ENCODE results near the gene NFIA.

The NFIA gene

GRCh38 chr1:61130338-61131000 lies 48.1 kb downstream of the NFIA start:
- no peak for DNase-seq (ENCODE audit: low spot score)

GRCh38 chr1:61131248-61131647 lies 48.9 kb downstream of the NFIA start:
- DNase-seq (ENCODE audit: low spot score) = no peak

DNA sequence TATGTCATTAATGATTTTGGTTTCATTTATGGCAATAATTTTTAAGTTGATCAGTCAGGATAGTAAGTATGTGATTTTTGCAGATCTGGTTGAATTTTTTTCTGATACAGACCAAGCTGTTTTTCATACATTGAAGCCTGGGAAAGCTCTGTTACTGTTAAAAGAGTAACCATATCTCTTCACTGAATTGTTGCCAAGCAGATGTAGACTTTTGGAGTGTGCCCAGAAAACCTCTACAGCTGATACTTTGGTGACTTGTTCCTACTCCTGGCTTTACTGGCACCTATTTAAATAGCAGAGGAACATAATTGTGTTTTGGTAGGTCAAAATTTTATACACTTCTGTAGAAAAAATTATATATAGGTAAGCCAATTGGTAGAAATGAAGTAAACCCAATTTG lies 49.4 kb downstream of the NFIA start:
- no peak for DNase-seq (ENCODE audit: low spot score)

DNA sequence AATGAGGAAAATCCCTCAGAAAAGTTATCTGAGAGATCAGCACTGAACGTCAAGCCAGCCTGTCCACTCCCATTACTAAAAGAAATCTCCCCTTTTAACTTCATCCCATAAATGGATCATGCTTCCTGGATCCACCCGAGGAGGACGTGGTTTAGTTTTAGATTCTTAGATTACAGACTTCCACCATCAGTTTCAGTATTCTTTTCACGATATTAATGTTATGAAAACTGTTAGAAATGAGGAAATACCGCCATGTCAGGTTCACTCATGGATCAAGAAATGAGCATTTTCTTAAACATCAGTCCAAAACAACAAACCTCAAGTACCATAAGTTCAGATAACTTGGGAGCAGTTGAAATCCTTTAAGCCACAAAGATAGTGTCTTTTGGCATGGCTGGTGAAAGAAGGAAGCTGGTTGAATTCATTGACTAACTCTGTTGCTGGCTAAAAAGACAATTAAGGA lies 49.8 kb downstream of the NFIA start:
- DNase-seq (ENCODE audit: low spot score) = no peak

DNA sequence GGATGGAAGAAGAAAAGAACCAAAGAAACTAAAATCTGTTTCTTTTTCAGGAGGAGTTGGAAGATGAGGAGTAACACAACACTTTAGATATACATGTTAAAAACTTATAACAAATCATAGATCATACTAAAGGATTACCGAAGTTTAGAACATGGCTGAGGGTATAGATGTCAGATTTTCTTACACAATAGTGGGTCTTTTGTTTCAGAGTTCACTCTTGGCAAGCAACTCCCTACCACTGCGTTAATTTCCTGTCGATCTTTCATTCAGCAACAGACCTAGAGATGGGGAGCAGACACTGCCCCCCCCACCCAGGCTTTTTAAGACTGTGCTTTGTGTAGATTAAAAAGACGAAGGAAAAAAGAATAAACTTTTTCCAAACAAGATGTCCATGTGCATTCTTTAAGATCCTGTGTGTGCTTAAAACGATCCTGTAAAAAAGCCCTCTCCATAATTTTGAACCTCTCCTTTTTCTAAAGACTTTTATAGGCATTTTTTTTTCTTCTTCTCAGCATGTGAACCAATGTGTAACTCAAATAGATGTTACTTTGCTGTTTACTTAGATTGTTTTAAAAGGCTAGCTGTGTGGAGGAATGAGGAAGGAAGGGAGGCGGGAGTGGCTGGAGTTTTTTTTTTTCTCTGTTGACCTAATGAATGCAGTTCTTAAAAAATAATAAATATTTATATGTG lies 50.4 kb downstream of the NFIA start:
- DNase-seq (ENCODE audit: low spot score) = no peak

GRCh38 chr1:61133335-61134019 lies 51.1 kb downstream of the NFIA start:
- DNase-seq (ENCODE audit: low spot score) = no peak

- DNase-seq (ENCODE audit: low spot score) = no peak
Measured at GRCh38 chr1:61135291-61135690, 52.9 kb downstream of the NFIA start.

- DNase-seq (ENCODE audit: low spot score) = no peak
Measured at GRCh38 chr1:61138305-61138704, 55.9 kb downstream of the NFIA start.

- DNase-seq (ENCODE audit: low spot score) = no peak
Measured at GRCh38 chr1:61138921-61139774, 56.8 kb downstream of the NFIA start.

DNA sequence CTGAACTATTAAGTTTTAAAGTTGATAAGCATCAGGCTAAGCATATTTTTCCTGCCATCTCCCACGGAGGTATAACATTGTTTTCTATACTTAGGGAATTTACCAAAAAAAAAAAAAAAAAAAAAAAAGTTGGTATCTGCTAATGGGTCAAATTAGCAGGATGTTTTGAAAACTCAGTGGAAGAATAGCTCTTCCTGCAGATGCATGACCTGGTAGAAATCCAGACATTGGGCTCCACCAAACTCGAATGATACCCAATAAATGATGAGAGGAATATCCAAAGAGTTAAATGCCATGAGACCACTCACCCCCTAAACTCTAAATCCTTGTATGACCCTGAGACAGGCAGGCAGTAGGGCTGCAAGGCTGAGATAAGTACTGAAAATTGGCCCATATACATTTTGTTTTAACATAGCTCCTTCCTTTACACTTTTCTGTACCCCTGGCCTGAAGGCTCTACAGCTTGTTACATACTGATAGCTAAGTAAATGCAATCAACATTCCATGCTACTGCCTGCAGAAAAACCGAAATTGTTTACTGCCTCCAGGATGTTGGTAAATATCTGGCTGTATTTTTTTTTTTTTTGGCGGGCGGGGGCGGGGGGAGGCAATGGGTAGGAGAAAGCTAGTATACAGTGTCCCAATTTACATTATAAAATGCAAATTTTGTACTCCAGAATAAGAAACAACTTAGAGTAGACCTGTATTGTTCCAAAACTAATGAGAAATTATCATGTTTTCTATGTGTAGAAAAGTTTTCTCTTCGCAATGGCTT lies 57.6 kb downstream of the NFIA start:
- DNase-seq (ENCODE audit: low spot score) = no peak

GRCh38 chr1:61140778-61141177 lies 58.4 kb downstream of the NFIA start:
- no peak for DNase-seq (ENCODE audit: low spot score)

DNA sequence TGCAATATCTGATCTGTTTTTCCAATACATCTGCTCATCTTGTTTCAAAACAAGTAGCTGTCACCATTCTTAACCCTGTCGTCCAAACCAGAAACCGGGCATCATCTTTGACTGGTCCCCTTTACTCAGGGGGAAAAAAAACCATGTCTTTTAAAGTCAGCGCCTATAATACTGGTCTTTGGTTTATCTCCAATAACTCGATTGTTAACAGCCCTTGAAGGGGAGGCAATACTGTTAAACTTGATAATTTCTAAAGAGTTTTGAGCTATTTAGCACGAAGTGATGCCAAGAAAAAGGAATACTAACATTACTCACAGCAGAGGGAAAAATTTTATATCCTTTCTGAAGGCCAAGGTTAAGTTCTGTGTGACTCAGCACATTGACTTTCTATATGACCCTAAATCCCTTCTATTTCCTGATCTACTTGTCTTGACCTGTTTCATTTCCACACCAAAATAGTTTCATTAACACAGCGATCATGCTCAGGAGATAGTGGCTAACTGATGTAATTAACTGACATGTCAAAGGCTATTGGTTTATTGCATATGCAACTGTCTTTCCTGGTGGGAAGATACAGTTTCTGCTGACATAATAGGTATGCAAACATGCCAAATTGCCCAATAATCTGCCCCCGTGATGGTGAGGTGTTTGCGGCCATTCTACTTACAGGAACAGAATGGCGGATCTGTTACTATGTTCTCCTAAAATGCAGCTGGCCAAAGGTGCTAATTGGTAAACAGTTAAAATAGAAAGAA lies 59.1 kb downstream of the NFIA start:
- no peak for DNase-seq (ENCODE audit: low spot score)

GRCh38 chr1:61142043-61142440 lies 59.7 kb downstream of the NFIA start:
- no peak for DNase-seq (ENCODE audit: low spot score)

DNA sequence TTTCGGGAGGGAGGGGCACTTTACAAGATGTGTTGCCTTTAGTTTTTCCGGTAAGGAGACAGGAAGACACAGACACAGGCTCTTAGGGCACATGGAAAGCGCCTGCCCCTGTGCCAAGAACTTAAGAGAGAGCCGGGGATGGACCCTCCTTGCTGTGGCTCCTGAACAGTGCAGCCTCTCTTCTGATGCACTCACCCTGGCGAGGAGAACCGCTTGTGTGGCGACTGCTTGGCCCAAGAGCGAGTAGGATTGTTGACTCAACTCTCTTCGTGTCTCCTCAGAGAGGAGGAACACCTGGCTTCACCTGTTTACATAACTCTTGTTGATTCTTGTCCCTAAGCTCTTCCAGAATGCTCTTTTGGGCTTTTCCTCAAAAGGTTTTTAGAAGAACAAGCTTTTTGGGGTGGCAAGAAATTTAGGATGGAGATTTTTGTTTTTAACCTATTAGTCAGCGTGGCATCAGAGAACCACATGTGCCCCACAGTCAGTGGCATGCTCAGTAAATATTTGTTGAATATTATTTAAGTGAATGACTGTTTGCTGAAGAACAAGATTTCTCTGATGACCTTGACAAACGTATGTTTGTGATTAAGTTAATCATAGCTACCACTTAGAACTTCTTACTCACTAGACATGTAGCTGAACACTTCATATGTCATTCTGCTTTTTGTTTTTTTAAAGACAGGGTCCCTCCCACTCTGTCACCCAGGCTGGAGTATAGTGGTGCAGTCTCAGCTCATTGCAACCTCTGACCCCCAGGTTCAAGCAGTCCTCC lies 60.6 kb downstream of the NFIA start:
- DNase-seq (ENCODE audit: low spot score) = no peak

- no peak for DNase-seq (ENCODE audit: low spot score)
Measured at GRCh38 chr1:61143821-61144424, 61.6 kb downstream of the NFIA start.

DNA sequence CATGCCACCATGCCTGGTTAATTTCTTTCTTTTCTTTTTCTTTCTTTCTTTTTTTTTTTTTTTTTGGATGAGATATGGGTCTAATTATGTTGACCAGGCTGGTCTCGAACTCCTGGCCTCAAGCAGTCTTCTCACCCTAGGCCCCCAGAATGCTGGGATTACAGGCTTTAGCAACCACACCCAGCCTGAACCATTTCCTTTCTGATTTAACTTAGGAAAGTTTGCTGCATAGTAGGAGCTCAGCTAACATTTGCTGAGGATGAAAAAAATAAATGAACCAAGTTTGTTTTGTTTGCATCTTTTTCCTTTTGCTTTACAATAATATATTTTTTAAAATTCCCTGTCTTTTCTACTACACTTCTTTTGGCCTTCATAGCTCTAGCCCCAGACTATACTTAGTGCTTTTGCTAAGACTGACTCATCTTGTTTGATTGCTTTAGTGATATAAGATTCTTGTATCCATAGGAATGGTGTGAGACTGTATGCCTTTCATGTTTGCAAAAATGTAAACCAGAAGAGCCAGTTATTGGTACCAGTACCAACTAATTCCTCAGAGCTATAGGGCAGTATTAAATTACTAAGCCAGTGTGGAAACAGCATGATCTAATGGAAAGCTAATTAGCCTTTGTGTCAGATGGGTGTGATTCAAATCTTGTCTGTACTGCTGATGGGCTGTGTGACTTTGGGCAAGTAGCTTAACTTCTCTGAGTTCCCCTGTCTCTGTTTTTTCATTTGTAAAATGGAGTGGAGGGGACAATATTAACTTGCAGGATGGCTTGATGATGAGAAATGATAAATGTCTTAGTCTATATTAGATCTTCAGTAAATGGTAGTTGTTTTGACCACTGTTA lies 66.9 kb downstream of the NFIA start:
- DNase-seq (ENCODE audit: low spot score) = no peak

DNA sequence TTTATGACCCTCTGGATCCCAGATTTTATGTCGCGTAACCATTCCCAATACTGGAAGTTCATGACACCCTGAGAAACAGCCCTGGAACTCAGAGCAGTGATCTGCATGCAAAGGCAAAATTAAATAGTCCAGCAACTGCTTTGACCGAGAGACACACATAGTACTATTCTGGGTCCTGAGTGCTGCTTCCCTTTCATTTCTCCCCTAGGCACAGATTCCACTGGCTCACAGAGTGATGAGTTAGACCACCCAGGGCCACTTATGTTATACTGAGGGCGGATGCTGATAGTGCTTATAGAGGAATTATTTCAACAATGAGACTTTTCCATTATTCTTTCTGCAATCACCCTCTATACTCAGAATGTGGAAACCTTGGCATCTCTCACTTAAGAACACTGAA lies 69.2 kb downstream of the NFIA start:
- no peak for DNase-seq (ENCODE audit: low spot score)

DNA sequence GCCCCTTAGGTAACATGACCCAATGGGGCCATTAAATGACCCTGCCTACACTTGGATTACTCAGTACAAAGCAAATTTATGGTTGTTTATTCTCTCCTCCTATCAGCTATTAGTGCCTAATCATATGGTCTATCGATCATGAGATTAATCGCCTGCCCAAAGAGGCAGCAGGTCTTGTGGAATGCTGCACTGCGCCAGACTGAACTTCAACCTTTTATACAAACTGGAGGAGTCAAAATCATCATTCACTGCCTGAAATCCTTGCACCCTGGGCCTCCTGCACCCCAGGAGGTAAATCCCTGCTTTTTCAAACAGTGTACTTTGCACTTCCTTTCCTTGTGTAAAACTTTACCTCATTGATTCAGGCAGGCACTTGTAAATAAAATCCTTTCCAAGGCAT lies 69.7 kb downstream of the NFIA start:
- DNase-seq (ENCODE audit: low spot score) = no peak
